NOMO-1 treated with DMSO at 0.1 percent for 48 hours (cell line): ENCODE results near the gene LBP.
"Not testable (repeated sequence)": the region's sequence is repeated elsewhere in the genome, so short reads cannot be mapped to it uniquely, and the experiment has no call there.

Experiments
- DNase-seq: peaks from one replicate; lab custom pipeline; 2025; ENCODE audit not compliant: unreplicated experiment; lab: John Stamatoyannopoulos, UW

Gene LBP

DNA sequence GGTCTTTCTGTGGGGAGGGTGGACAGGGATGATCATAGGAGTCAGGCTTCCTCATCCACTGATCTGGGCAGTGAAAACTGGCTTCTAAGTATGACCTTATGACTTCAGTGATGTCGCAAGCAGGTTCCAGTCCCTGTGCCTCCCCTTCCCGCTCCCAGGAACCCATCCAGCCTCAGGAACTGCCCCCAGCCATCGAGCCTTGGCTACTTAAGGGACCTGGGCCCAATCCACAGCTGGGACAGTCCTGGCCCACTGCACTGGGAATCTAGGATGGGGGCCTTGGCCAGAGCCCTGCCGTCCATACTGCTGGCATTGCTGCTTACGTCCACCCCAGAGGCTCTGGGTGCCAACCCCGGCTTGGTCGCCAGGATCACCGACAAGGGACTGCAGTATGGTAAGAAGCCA lies at the start of gene LBP:
TSS of gene LBP (plus strand) at position 236 of the 405 bp plus-strand sequence. CDS start at position 271, 35 bp downstream.
- no peak for DNase-seq

- DNase-seq: no peak
Observed at GRCh38 chr20:38297916-38298674, 48.2 kb upstream of the LBP start.

DNA sequence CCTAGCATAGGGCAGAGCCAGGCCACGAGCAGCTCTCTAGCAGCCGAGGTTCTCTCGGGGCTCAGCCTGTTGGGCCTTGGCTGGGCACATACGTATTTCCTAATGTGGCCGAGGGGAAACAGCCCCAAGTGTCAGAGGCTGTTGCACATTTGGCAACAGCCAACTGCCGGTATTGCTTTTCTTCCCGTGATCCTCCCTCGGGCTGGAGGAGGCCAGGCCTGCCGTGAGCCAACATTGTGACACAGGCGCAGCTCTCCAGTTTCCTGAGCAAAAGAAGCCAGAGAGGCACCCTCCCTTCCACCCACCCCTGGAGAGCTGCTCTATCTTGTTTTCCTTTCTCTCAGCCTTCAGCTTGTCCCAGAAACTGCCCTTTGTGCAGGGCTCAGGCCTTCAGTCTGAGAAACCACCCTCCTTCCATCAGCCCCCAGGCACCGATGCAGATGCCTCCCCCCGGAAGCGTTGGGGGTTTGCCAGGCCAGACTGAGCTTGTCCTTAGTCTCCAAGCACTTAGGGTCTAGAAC lies 47.5 kb upstream of the LBP start:
- DNase-seq: peak; percentile 96

GRCh38 chr20:38299963-38300362 lies 46.3 kb upstream of the LBP start:
- DNase-seq: no peak

GRCh38 chr20:38300438-38300837 lies 45.8 kb upstream of the LBP start:
- peak; percentile 6 for DNase-seq

DNA sequence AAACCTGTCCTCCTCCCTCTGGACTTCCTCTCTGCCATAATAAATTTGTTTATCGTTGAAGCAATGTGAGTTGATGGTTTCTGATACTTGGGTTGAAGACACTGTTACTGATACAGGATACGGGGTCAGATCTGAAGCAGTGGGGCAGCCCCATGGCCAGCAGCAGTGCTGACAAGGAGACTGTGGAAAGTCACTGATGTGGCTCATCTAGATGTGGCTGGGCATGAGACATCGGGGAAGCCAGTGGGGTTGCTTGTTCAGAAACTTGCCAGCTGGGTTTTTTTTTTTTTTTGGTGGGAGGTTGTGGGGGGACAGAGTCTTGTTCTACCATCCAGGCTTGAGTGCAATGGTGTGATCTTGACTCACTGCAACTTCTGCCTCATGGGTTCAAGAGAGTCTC lies 45.0 kb upstream of the LBP start:
- DNase-seq: no peak

DNA sequence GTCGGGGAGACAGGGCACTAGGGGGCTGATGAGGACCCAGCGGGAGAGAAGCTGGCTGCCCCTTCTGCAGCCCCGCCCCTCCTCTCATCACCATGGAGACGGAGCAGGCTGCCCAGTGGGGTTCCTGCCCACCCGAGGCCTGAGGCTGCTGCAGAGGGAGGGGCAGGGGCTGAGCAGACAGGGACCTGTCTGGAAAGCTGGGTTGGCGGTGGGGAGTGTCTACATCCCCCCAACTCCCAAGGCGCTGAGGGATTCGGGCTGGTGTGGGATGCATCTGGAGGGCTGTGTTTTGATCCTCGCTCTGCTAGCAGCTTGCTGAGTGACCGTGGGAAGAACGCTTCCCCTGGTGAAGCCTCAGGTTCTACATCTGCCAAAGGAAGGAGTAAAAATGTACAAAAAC lies 43.5 kb upstream of the LBP start:
- no peak for DNase-seq

GRCh38 chr20:38303908-38304379 lies 42.3 kb upstream of the LBP start, which contains the start of gene BPI:
Gene BPI, plus strand, starts transcription at chr20:38304156. Its CDS starts 68 bp downstream, at chr20:38304224.
- DNase-seq: peak; percentile 98

DNA sequence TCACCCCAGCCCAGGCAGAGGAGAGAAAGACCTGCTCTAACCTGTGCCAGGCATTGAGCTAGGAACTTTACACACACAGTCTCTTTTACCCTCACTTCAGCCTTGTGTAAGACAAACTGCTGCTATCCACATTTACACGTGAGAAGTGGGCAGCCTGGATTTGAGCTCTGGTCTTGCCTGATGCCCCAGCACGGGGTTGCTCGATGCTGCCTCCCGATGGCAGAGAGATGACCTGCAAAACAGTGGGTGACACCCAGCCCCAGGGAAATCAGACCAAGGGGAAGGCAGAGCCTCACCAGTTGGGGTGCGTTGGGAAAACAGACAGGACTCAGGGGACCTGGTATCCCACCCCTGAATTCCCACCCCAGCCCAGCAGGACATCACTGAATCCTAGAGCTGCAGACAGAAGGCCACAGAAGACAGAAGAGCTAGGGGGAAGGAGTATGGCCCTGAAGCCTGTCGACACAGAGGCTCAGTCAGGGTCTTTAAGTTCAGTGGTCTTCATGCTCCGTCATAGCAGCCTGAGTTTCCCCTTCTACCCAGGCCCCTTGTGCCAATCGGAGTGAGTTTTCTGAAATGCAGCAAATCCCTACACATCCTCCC lies 41.3 kb upstream of the LBP start:
- peak; percentile 88 for DNase-seq

DNA sequence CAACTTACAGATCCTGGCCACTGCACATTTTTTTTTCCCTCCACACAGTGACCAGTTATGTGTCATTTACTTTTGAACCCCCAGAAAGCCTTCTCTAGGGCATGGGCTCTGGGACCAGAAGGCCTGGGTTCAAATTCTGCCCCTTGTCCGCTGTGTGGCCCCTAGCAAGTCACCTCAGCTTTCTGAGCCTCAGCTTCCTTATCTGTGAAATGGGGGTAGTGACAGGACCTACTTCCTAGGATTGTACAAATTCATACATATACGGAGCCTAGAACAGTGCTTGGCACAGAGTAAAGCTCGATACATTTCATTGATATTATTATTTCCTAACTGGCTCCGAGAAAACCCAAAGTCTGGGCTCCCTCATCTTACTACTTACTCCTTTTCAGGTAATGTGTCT lies 40.7 kb upstream of the LBP start:
- no peak for DNase-seq

- no peak for DNase-seq
Observed at GRCh38 chr20:38306379-38306778, 39.9 kb upstream of the LBP start.

- DNase-seq: peak; percentile 67
Observed at GRCh38 chr20:38307371-38308046, 38.8 kb upstream of the LBP start.

DNA sequence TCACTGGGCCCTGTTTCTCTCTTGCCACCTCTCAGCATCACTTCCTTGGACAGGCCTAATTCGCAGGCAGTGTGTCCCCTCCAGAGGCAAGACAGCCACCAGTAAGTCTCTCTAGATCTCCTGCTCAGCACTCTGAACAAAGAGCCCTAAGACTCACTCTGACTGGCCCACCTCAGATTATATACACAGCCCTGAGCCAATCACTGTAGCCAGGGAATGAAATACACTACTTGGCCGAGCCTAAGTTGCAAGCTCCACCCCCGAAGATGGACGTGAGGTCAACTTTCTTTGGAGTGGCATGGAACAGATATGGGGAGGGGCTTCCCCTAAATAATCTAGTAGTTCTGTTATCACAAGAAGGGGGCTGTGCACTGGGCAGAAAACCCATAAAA lies 38.2 kb upstream of the LBP start:
- no peak for DNase-seq

- DNase-seq: no peak
Observed at GRCh38 chr20:38308447-38308846, 37.8 kb upstream of the LBP start.

GRCh38 chr20:38311091-38311490 lies 35.2 kb upstream of the LBP start:
- no peak for DNase-seq

DNA sequence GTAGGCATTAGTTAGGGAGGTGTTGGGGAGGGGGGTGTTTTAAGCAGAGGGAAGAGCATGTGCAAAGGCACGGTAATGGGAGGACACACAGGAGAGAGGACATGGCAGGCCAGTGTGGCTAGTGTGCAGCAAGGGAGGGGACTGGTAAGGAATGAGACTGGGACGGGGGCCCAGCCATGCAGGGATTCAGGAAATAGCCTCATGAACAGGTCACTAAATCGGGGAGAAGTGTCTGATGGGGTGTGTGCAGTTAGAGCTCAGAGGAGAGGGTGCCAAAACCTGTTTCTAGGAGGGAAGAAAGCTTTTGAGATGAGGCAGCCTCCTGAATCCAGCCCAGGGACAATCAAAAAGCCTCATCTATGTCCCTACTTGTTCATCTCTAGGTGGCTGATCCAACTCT lies 34.8 kb upstream of the LBP start:
- DNase-seq: no peak

GRCh38 chr20:38313676-38314075 lies 32.6 kb upstream of the LBP start:
- no peak for DNase-seq

- DNase-seq: not testable (repeated sequence)
Observed at GRCh38 chr20:38314350-38314749, 31.9 kb upstream of the LBP start.

GRCh38 chr20:38315290-38315966 lies 30.9 kb upstream of the LBP start:
- DNase-seq: no peak

DNA sequence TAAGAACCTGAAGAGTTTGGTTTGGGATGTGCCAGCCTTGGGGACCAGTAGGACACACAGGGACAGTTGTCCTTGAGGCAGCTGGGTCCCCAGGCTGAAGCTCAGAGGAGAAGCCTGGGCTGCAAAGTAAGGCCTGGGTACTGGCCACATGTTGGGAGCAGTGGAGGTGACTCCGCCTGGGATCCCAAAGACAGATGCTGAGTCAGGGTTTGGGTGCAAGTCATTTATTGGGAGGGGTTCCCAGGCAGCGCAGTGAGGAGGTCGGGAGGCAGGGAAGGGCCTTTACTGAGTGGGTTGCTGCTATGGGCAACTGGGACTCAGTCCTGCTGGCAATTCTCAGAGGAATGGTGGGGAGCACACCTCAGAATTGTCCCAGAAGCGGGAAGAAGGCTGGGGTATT lies 29.9 kb upstream of the LBP start:
- no peak for DNase-seq

- no peak for DNase-seq
Observed at GRCh38 chr20:38317422-38317821, 28.9 kb upstream of the LBP start.
